RWPE2 (cell line): ENCODE data around the gene HABP4.

Experiments used
- ATAC-seq: fragments of 200-7000 bp; cut with Tn5 transposase; 3 replicates; pipeline ENCODE4 v1.9.1; 2021; ENCODE audit warnings: low read depth
- DNase-seq: peaks from one replicate; pipeline ENCODE4 v3.0.0-alpha.2; 2020; ENCODE audit warnings: low spot score
- H3K27ac ChIP-seq: fragments of 450-650 bp; 2 replicates; pipeline ENCODE4 v1.5.1; 2017; ENCODE audit warnings: mild to moderate bottlenecking; ENCODE audit not compliant: poor library complexity, severe bottlenecking
- H3K27me3 ChIP-seq: fragments of 250-450 bp; sonication (Bioruptor Pico); 2 replicates; pipeline ENCODE4 v1.5.1; 2021; ENCODE audit warnings: mild to moderate bottlenecking, moderate library complexity; ENCODE audit not compliant: insufficient read depth, poor library complexity, severe bottlenecking
- H3K36me3 ChIP-seq: fragments of 250-450 bp; sonication (Bioruptor Pico); 2 replicates; pipeline ENCODE4 v1.5.1; 2020; ENCODE audit warnings: low read depth, mild to moderate bottlenecking, moderate library complexity
- H3K4me1 ChIP-seq: fragments of 250-450 bp; sonication (Bioruptor Pico); 2 replicates; pipeline ENCODE4 v1.5.1; 2021; ENCODE audit warnings: mild to moderate bottlenecking, moderate library complexity; ENCODE audit not compliant: insufficient read depth, poor library complexity, severe bottlenecking
- H3K4me3 ChIP-seq: fragments of 250-450 bp; sonication (Bioruptor Pico); 2 replicates; pipeline ENCODE4 v1.5.1; 2021; ENCODE audit warnings: mild to moderate bottlenecking, moderate library complexity; ENCODE audit not compliant: severe bottlenecking
- H3K9me3 ChIP-seq: fragments of 250-450 bp; sonication (Bioruptor Pico); 2 replicates; pipeline ENCODE4 v1.5.1; 2021; ENCODE audit warnings: mild to moderate bottlenecking, moderate library complexity; ENCODE audit not compliant: severe bottlenecking
- TF ChIP-seq, protein P1 (sequence below): fragments of 450-650 bp; IDR thresholded peaks from one replicate; pipeline ENCODE4 v1.5.1; 2017; ENCODE audit warnings: mild to moderate bottlenecking, moderate library complexity; ENCODE audit not compliant: poor library complexity, severe bottlenecking

The HABP4 gene

DNA sequence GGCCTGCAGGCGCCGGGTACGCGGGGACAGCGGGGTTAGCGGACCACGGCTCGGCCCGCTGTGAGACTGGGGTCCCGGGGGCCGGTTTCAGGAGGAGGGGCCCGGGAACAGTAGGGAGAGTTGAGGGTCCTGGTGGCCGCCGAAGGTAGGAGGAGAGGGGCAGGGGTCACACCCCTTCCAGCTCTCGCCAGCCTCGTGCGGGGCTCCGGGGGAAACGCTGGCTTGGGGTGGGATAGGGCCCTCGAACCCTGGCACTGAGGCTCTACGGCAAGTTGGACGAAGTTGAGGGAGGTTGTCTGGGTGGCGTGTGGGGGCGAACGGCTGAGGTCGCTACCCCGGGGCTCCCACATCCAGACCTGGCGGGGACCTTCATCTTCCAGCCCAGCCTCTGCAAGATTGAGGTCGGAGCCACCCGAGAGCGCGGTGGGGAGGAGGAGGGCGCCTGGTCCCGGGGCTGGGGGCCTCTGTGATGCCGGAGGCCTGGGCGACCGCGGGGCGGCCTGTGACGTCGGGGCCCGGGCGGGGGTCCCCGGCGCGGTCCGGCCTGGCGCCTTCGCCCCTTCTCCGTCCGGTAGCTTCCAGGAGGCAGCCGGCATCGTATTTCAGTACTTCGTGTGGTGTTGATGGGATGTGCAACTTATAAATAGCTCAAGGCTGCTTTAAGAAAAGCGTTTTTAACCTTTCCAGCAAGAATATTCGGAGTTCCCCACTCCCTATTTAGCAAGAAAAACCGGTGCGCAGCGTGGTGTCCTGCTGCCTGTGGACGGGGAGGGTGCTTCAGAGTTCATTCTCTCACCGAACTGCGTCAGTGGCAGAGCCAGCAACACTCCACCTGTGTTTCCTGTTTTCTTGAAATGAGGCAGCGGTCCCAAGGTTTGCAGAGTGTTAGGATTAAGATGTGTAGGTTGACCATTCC is 902 bp downstream of the HABP4 start:
- DNase-seq (no peak), ATAC-seq (peak; percentile 16; the same call in 1 of the 3 replicates)
- peak overlapping the region; percentile 86 for H3K4me3 ChIP-seq
- H3K36me3 ChIP-seq, result no peaks in the 10 kb centered on the region
- no peak overlapping the region for H3K27ac ChIP-seq
- H3K9me3 ChIP-seq, result no peaks in the 10 kb centered on the region
- no peaks in the 10 kb centered on the region for H3K27me3 ChIP-seq
- H3K4me1 ChIP-seq, result peaks cover 3% of the 10 kb centered on the region
- TF ChIP-seq, protein P1, sequence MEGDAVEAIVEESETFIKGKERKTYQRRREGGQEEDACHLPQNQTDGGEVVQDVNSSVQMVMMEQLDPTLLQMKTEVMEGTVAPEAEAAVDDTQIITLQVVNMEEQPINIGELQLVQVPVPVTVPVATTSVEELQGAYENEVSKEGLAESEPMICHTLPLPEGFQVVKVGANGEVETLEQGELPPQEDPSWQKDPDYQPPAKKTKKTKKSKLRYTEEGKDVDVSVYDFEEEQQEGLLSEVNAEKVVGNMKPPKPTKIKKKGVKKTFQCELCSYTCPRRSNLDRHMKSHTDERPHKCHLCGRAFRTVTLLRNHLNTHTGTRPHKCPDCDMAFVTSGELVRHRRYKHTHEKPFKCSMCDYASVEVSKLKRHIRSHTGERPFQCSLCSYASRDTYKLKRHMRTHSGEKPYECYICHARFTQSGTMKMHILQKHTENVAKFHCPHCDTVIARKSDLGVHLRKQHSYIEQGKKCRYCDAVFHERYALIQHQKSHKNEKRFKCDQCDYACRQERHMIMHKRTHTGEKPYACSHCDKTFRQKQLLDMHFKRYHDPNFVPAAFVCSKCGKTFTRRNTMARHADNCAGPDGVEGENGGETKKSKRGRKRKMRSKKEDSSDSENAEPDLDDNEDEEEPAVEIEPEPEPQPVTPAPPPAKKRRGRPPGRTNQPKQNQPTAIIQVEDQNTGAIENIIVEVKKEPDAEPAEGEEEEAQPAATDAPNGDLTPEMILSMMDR, result no peak

DNA sequence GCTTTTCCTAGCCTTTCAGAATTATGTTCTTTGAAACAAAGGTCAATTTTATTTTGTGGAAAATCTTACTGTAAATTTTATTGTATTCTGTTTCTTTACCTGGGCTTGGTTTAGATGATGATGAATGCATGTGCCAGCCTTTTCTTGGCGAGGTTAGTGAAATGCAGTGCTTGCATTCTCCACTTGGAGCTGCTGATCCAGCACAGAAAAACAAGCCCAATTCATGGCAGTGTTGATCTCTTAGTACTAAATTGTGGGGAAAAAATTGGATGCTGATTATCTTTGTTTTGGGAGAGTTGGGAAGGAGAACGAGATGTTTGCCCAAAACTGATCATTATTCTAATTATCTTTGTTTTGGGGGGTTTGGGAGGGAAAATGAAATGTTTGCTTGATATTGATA is 3.7 kb downstream of the HABP4 start:
- H3K36me3 ChIP-seq, result no peaks in the 10 kb centered on the region
- ATAC-seq (no peak), DNase-seq (no peak)
- TF ChIP-seq, protein P1, result peak; percentile 65
- no peaks in the 10 kb centered on the region for H3K27me3 ChIP-seq
- H3K27ac ChIP-seq, result no peak overlapping the region
- H3K4me3 ChIP-seq, result no peak overlapping the region
- no peaks in the 10 kb centered on the region for H3K9me3 ChIP-seq
- peaks cover 3% of the 10 kb centered on the region for H3K4me1 ChIP-seq

DNA sequence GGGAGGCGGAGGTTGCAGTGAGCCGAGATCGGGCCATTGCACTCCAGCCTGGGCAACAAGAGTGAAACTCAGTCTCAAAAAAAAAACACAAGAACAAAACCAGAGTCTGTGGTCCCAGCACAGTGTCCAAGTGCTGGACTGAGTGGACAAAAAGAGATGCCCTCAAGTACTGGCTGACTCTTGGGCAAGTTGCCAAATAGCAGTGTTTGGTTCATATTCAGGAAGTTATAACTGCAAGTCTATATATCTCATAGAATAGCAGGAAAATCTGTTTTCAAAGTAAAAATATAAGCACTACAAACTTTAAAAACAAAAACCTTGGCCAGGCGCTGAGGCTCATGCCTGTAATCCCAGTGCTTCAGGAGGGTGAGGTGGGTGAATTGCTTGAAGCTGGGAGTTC is 7.3 kb downstream of the HABP4 start:
- Histone ChIP-seq H3K9me3 (no peaks in the 10 kb centered on the region), H3K4me3 (no peak overlapping the region), H3K4me1 (no peaks in the 10 kb centered on the region), H3K36me3 (peaks cover 14% of the 10 kb centered on the region; the same call in 1 of the 2 replicates), H3K27me3 (no peaks in the 10 kb centered on the region), H3K27ac (no peak overlapping the region)
- DNase-seq, result no peak
- TF ChIP-seq, protein P1, result no peak
- ATAC-seq, result no peak

DNA sequence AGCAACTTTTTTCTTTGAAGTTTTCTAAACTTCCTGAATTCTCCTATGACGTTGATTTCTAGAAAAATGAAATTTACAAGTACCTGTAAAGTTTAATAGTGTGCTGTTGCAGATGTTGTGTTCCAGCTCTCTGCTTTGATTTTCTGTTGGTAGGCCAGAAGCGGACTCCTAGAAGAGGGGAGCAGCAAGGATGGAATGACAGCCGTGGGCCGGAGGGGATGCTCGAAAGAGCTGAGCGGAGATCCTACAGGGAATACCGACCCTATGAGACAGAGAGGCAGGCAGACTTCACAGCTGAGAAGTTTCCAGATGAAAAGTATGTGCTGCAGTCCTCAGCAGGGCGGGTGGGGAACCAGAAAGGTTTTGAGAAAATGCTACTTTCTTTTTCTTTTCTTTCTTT is 8.3 kb downstream of the HABP4 start:
- no peak for ATAC-seq
- Histone ChIP-seq H3K9me3 (no peaks in the 10 kb centered on the region), H3K4me3 (no peak overlapping the region), H3K27ac (no peak overlapping the region), H3K4me1 (no peaks in the 10 kb centered on the region), H3K27me3 (no peaks in the 10 kb centered on the region), H3K36me3 (peaks cover 14% of the 10 kb centered on the region; the same call in 1 of the 2 replicates)
- no peak for DNase-seq
- TF ChIP-seq, protein P1, result no peak
